IMR-90 (cell line): ENCODE results near the gene WDR27. TPM values are rescaled to one million over a fixed set of nuclear protein-coding genes. Genes with fewer than 3 reads are reported as not detected.

Experiments used
- ATAC-seq: fragments of 200-7000 bp; cut with Tn5 transposase; 2 replicates; pipeline ENCODE4 v1.9.1; 2020; ENCODE audit warnings: low read depth, mild to moderate bottlenecking, moderate library complexity
- BruUV-seq: library from RNA; stranded (reverse); fragments of 400-500 nt; replicated peaks from 2 replicates; lab custom pipeline; 2021; lab: Mats Ljungman, UMichigan
- CTCF ChIA-PET: fragments of 300-600 bp; formaldehyde crosslinking; extraction: SDS; loops from one replicate; lab custom pipeline; 2021; ENCODE audit warnings: antibody characterized with exemption; lab: Yijun Ruan, JAX
- POLR2A ChIA-PET: fragments of 300-600 bp; sonication (Branson Sonifier 250); formaldehyde crosslinking; loops from one replicate; lab custom pipeline; 2022; ENCODE audit warnings: antibody characterized with exemption; ENCODE audit not compliant: unreplicated experiment; lab: Charles Lee
- DNase-seq: peaks from one replicate; pipeline ENCODE4 v3.0.0; 2013
- H2AFZ ChIP-seq: replicated peaks from 2 replicates; pipeline ENCODE3; 2013; ENCODE audit warnings: low read length, mild to moderate bottlenecking; ENCODE audit not compliant: poor library complexity
- H2AK5ac ChIP-seq: 2 replicates; pipeline ENCODE4 v1.6.1; 2013; ENCODE audit warnings: low read depth, low read length, inconsistent platforms
- H2AK9ac ChIP-seq: replicated peaks from 2 replicates; pipeline ENCODE3; 2013; ENCODE audit warnings: mild to moderate bottlenecking, low read depth, low read length, moderate library complexity; ENCODE audit not compliant: poor library complexity
- H2BK120ac ChIP-seq: 2 replicates; pipeline ENCODE4 v1.6.1; 2013; ENCODE audit warnings: low read depth, low read length, inconsistent platforms
- H2BK15ac ChIP-seq: 3 replicates; pipeline ENCODE4 v1.6.1; 2013; ENCODE audit warnings: low read depth, low read length, inconsistent platforms
- H2BK20ac ChIP-seq: 2 replicates; pipeline ENCODE4 v1.6.1; 2013; ENCODE audit warnings: low read depth, mild to moderate bottlenecking, inconsistent platforms, low read length, moderate library complexity
- H2BK5ac ChIP-seq: 2 replicates; pipeline ENCODE4 v1.6.1; 2013; ENCODE audit warnings: mild to moderate bottlenecking, low read depth, low read length, inconsistent platforms; ENCODE audit not compliant: poor library complexity, severe bottlenecking
- H3K14ac ChIP-seq: replicated peaks from 2 replicates; pipeline ENCODE4 v1.6.1; 2013; ENCODE audit warnings: low read depth, low read length, inconsistent platforms
- H3K18ac ChIP-seq: 2 replicates; pipeline ENCODE4 v1.6.1; 2013; ENCODE audit warnings: low read depth, low read length, control low read depth
- H3K23ac ChIP-seq: 2 replicates; pipeline ENCODE4 v1.6.1; 2013; ENCODE audit warnings: low read depth, low read length, inconsistent platforms
- H3K27ac ChIP-seq: 2 replicates; pipeline ENCODE4 v1.5.1; 2013; ENCODE audit warnings: mild to moderate bottlenecking, control low read depth, low read length; ENCODE audit not compliant: insufficient read depth
- H3K27me3 ChIP-seq: 2 replicates; pipeline ENCODE4 v1.6.1; 2013; ENCODE audit warnings: low read length; ENCODE audit not compliant: control insufficient read depth, insufficient read depth
- H3K36me3 ChIP-seq: 2 replicates; pipeline ENCODE4 v1.6.1; 2013; ENCODE audit warnings: low read length, mixed read lengths; ENCODE audit not compliant: control insufficient read depth, insufficient read depth
- H3K4ac ChIP-seq: 2 replicates; pipeline ENCODE4 v1.6.1; 2013; ENCODE audit warnings: low read depth, low read length, inconsistent platforms
- H3K4me1 ChIP-seq: 2 replicates; pipeline ENCODE4 v1.6.1; 2013; ENCODE audit warnings: low read length, mixed read lengths; ENCODE audit not compliant: control insufficient read depth, insufficient read depth
- H3K4me2 ChIP-seq: 2 replicates; pipeline ENCODE4 v1.6.1; 2013; ENCODE audit warnings: low read depth, mild to moderate bottlenecking, control low read depth, low read length, moderate library complexity
- H3K4me3 ChIP-seq: 2 replicates; pipeline ENCODE4 v1.5.1; 2013; ENCODE audit warnings: low read depth, mild to moderate bottlenecking, control low read depth, low read length, moderate library complexity; ENCODE audit not compliant: insufficient read depth
- H3K56ac ChIP-seq: 2 replicates; pipeline ENCODE4 v1.6.1; 2013; ENCODE audit warnings: low read length, inconsistent platforms; ENCODE audit not compliant: insufficient read depth; ENCODE audit errors: extremely low read depth
- H3K79me1 ChIP-seq, 2 experiments: 2 replicates each; pipeline ENCODE4 v1.6.1; 2013; ENCODE audit warnings: low read length in 2 of 2, inconsistent platforms in 1 of 2, low read depth in 1 of 2
- H3K9ac ChIP-seq: 2 replicates; pipeline ENCODE4 v1.6.1; 2013; ENCODE audit warnings: low read depth, low read length, control low read depth
- H3K9me1 ChIP-seq: 2 replicates; pipeline ENCODE4 v1.6.1; 2013; ENCODE audit warnings: low read length, inconsistent platforms; ENCODE audit not compliant: insufficient read depth
- H3K9me3 ChIP-seq: 2 replicates; pipeline ENCODE4 v1.6.1; 2013; ENCODE audit warnings: low read length; ENCODE audit not compliant: control insufficient read depth, insufficient read depth
- H4K20me1 ChIP-seq: 2 replicates; pipeline ENCODE4 v1.6.1; 2013; ENCODE audit warnings: low read length, inconsistent platforms; ENCODE audit not compliant: insufficient read depth
- H4K5ac ChIP-seq: 2 replicates; pipeline ENCODE4 v1.6.1; 2013; ENCODE audit warnings: mild to moderate bottlenecking, low read depth, low read length, control low read depth
- H4K8ac ChIP-seq, 2 experiments: 2 replicates each; pipeline ENCODE4 v1.6.1; 2013; ENCODE audit warnings: low read depth in 2 of 2, low read length in 2 of 2, control low read depth in 1 of 2, inconsistent platforms in 1 of 2
- H4K91ac ChIP-seq: 2 replicates; pipeline ENCODE4 v1.6.1; 2013; ENCODE audit warnings: low read depth, low read length, inconsistent platforms; ENCODE audit not compliant: insufficient read depth
- BHLHE40 ChIP-seq: fragments of 150-350 bp; IDR thresholded peaks from 2 replicates; pipeline ENCODE4 v1.6.1; 2016; ENCODE audit warnings: mild to moderate bottlenecking, low read depth, low read length
- CEBPB ChIP-seq: IDR thresholded peaks from 2 replicates; pipeline ENCODE4 v1.6.1; 2012; ENCODE audit warnings: low read depth, low read length, improper control_type of control experiment
- CTCF ChIP-seq: conservative IDR thresholded peaks from 2 replicates; pipeline ENCODE4 v1.5.1; 2012; ENCODE audit warnings: mild to moderate bottlenecking, low read depth, low read length, improper control_type of control experiment
- FOS ChIP-seq: fragments of 150-350 bp; IDR thresholded peaks from 2 replicates; pipeline ENCODE4 v1.6.1; 2016; ENCODE audit warnings: low read depth, low read length
- MAFK ChIP-seq: IDR thresholded peaks from 2 replicates; pipeline ENCODE4 v1.6.1; 2012; ENCODE audit warnings: low read depth, low read length, improper control_type of control experiment
- MXI1 ChIP-seq: IDR thresholded peaks from 2 replicates; pipeline ENCODE4 v1.6.1; 2012; ENCODE audit warnings: low read depth, mild to moderate bottlenecking, low read length, moderate library complexity, borderline replicate concordance
- POLR2A ChIP-seq: IDR thresholded peaks from 2 replicates; pipeline ENCODE4 v1.6.1; 2012; ENCODE audit warnings: mild to moderate bottlenecking, low read depth, low read length
- RAD21 ChIP-seq: IDR thresholded peaks from 2 replicates; pipeline ENCODE4 v1.6.1; 2012; ENCODE audit warnings: low read length, improper control_type of control experiment
- RCOR1 ChIP-seq: IDR thresholded peaks from 2 replicates; pipeline ENCODE4 v1.6.1; 2012; ENCODE audit warnings: mild to moderate bottlenecking, low read length, improper control_type of control experiment; ENCODE audit not compliant: insufficient replicate concordance
- RFX5 ChIP-seq: IDR thresholded peaks from 2 replicates; pipeline ENCODE4 v1.8.0; 2012; ENCODE audit warnings: low read depth, mild to moderate bottlenecking, low read length, moderate library complexity
- SMC3 ChIP-seq: fragments of 150-350 bp; IDR thresholded peaks from 2 replicates; pipeline ENCODE4 v1.6.1; 2016; ENCODE audit warnings: low read depth, mild to moderate bottlenecking, antibody characterized with exemption, low read length, moderate library complexity
- USF2 ChIP-seq: fragments of 150-350 bp; IDR thresholded peaks from 2 replicates; pipeline ENCODE4 v1.6.1; 2017; ENCODE audit warnings: mild to moderate bottlenecking, antibody characterized with exemption, low read length, low read depth
- WGBS, 2 experiments: methylation state at CpG; one replicate each; pipeline versions ENCODE4 v1.1.5 to v1.1.7; 2013; ENCODE audit warnings: missing lambda C conversion rate in 2 of 2; ENCODE audit not compliant: insufficient read length in 1 of 2; ENCODE audit errors: extremely low coverage in 2 of 2; 5-methylcytosine and 5-hydroxymethylcytosine counted together
- dilution Hi-C: fragments of 300-500 bp; cut with HindIII; formaldehyde crosslinking; loops from one replicate; pipeline ENCODE4 v1.14.3; 2018; ENCODE audit warnings: low sequenced_read_pairs; ENCODE audit not compliant: unreplicated experiment
- in situ Hi-C: fragments of 300-500 bp; cut with MboI; formaldehyde crosslinking; loops from 3 replicates; pipeline ENCODE4 v1.14.3; 2019; ENCODE audit warnings: low sequenced_read_pairs, inconsistent platforms, mixed read lengths
- intact Hi-C: fragments of 100-400 bp; cut with micrococcal nuclease; formaldehyde crosslinking; loops from 2 replicates; pipeline ENCODE4 v1.10.0; 2022
- polyA plus RNA-seq, 3 experiments: library from polyadenylated mRNA; depleted of rRNA; stranded (reverse); fragments of >200 nt; gene quantifications; 2 replicates each; pipeline ENCODE4 v1.2.3, GENCODE V29; 2012; ENCODE audit warnings: low replicate concordance in 1 of 3
- total RNA-seq: library from RNA; depleted of rRNA; stranded (reverse); fragments of >200 nt; gene quantifications from 2 replicates; pipeline ENCODE4 v1.2.3, GENCODE V29; 2012

Gene WDR27
- total and polyA plus RNA-seq, 2 of the 4 experiments (the other 2 are of a cell fraction) = 7.0 to 18.5 TPM

- Histone ChIP-seq H3K36me3 (no peaks in the 10 kb centered on the region), H2BK120ac (no peak overlapping the region), H3K23ac (no peak overlapping the region), H2BK5ac (no peak overlapping the region), H3K9me1 (no peaks in the 10 kb centered on the region), H3K18ac (no peak overlapping the region), H3K27ac (no peak overlapping the region), H3K9me3 (no peaks in the 10 kb centered on the region), H3K9ac (no peak overlapping the region), H4K8ac (no peak overlapping the region), H4K5ac (no peak overlapping the region), H2AK5ac (no peak overlapping the region), H3K4ac (no peak overlapping the region), H2BK20ac (no peak overlapping the region), H3K4me2 (no peak overlapping the region; the same call in 1 of the 2 replicates), H3K79me1 (no peaks in the 10 kb centered on the region), H3K14ac (no peak overlapping the region), H2AK9ac (no peak overlapping the region), H3K4me1 (peaks cover 2% of the 10 kb centered on the region; the same call in 1 of the 2 replicates), H4K91ac (no peak overlapping the region), H3K4me3 (no peak overlapping the region), H4K20me1 (no peaks in the 10 kb centered on the region), H3K27me3 (peaks cover 4% of the 10 kb centered on the region), H3K56ac (no peak overlapping the region), H2AFZ (no peak overlapping the region), H2BK15ac (no peak overlapping the region)
- TF ChIP-seq POLR2A (no peak), CTCF (no peak), RCOR1 (no peak), USF2 (no peak), MAFK (no peak), RFX5 (no peak), SMC3 (no peak), CEBPB (no peak), MXI1 (no peak), RAD21 (no peak), FOS (no peak), BHLHE40 (no peak)
- no TSS peak for BruUV-seq
- no CpG with 5 or more reads among the region's 9 CpGs for WGBS, 2 experiments
- dilution Hi-C loops = no loop called here
- CTCF ChIA-PET = no interaction called here
- DNase-seq = no peak
- POLR2A ChIA-PET = no interaction called here
- in situ Hi-C loops = no loop called here
- ATAC-seq = peak; percentile 47; the same call in 1 of the 2 replicates
- intact Hi-C loops = no loop called here
Measured at GRCh38 chr6:169738204-169738975, 36.6 kb upstream of the WDR27 start.
